Mucosa of descending colon (tissue), 3 donors: Measurements from ENCODE around the gene DLGAP1. TPM values are rescaled to one million over a fixed set of nuclear protein-coding genes. Genes with fewer than 3 reads are reported as not detected.

Experiments
- ATAC-seq: fragments of 200-7000 bp; cut with Tn5 transposase; one replicate; pipeline ENCODE4 v1.9.1; 2020; ENCODE audit warnings: mild to moderate bottlenecking, moderate library complexity
- DNase-seq, 3 donors: peaks; one replicate each; pipeline ENCODE4 v3.0.0-alpha.2; 2020
- H3K36me3 ChIP-seq: fragments of 200-600 bp; one replicate; pipeline ENCODE4 v1.8.0; 2021; ENCODE audit warnings: low read depth, mild to moderate bottlenecking
- H3K4me1 ChIP-seq: fragments of 200-600 bp; one replicate; pipeline ENCODE4 v1.8.0; 2021; ENCODE audit warnings: low read depth, mild to moderate bottlenecking
- H3K4me3 ChIP-seq: fragments of 200-600 bp; one replicate; pipeline ENCODE4 v1.8.0; 2021; ENCODE audit warnings: mild to moderate bottlenecking
- H3K9me3 ChIP-seq: fragments of 200-600 bp; one replicate; pipeline ENCODE4 v1.8.0; 2021; ENCODE audit warnings: mild to moderate bottlenecking
- CTCF ChIP-seq: fragments of 200-600 bp; IDR thresholded peaks from one replicate; pipeline ENCODE4 v1.8.0; 2022; ENCODE audit warnings: antibody characterized with exemption, mild to moderate bottlenecking
- intact Hi-C, 2 donors: fragments of 100-400 bp; cut with DNase I in 1 of 2; cut with micrococcal nuclease in 1 of 2; formaldehyde crosslinking; loops; one replicate each; pipeline versions ENCODE4 v1.11.0 to v1.11.1; 2022; cut with DNase I, micrococcal nuclease
- total RNA-seq, 3 donors: library from RNA; stranded (reverse); fragmentation: NEBNext Ultra II Directional in 2 of 3; extraction: Animal tissue kit (Norgen Biotek cat#: 25700) in 2 of 3; gene quantifications; one replicate each; pipeline versions ENCODE4 v1.2.1 to v1.2.4, GENCODE V29; 2021 to 2023
- donor health status: DM: no; HTN: no; CAD: no; lungs with moderate emphysema.
- donor health status: DM: no; HTN: no; CAD: no.
- donor health status: DM: no; HTN: yes; CAD: no.

The DLGAP1 gene
- total RNA-seq, 3 donors from 2014 or later = 0.46 to 6.8 (median 4.1) TPM

GRCh38 chr18:3665204-3665603 is 789.9 kb downstream of the DLGAP1 start:
- no peaks in the 10 kb centered on the region for H3K36me3 ChIP-seq
- no peaks in the 10 kb centered on the region for H3K9me3 ChIP-seq
- intact Hi-C loops = loop anchor here (5.0 to 10.0 kb wide), 3 partner anchors 70 to 210 kb away; partner anchors contain the start of gene TGIF1 (in 1 of the 2)
- ATAC-seq = no peak
- DNase-seq = no peak
- H3K4me3 ChIP-seq = no peak overlapping the region
- H3K4me1 ChIP-seq = peaks cover 21% of the 10 kb centered on the region
- TF ChIP-seq CTCF = no peak

- intact Hi-C loops = loop anchor here (5.0 to 10.0 kb wide), 3 partner anchors 70 to 210 kb away; partner anchors contain the start of gene TGIF1 (in 1 of the 2)
- no peak for TF ChIP-seq CTCF
- Histone ChIP-seq H3K9me3 (no peaks in the 10 kb centered on the region), H3K4me3 (no peak overlapping the region), H3K4me1 (peaks cover 21% of the 10 kb centered on the region), H3K36me3 (no peaks in the 10 kb centered on the region)
- DNase-seq (no peak), ATAC-seq (no peak)
Observed at GRCh38 chr18:3664563-3665178, 790.4 kb downstream of the DLGAP1 start.

- intact Hi-C loops = loop anchor here in 1 of 2 donors (10.0 kb wide), 2 partner anchors 69 to 209 kb away; partner anchors contain the start of gene TGIF1
- TF ChIP-seq CTCF = no peak
- Histone ChIP-seq H3K4me1 (peaks cover 21% of the 10 kb centered on the region), H3K4me3 (no peak overlapping the region), H3K36me3 (no peaks in the 10 kb centered on the region), H3K9me3 (no peaks in the 10 kb centered on the region)
- ATAC-seq (no peak), DNase-seq (no peak)
Observed at GRCh38 chr18:3663870-3664512, 791.1 kb downstream of the DLGAP1 start.

- Histone ChIP-seq H3K36me3 (no peaks in the 10 kb centered on the region), H3K9me3 (no peaks in the 10 kb centered on the region), H3K4me1 (peaks cover 21% of the 10 kb centered on the region), H3K4me3 (no peak overlapping the region)
- TF ChIP-seq CTCF = no peak
- DNase-seq (no peak), ATAC-seq (no peak)
- intact Hi-C loops = loop anchor here in 1 of 2 donors (10.0 kb wide), 2 partner anchors 67 to 207 kb away; partner anchors contain the start of gene TGIF1
Observed at GRCh38 chr18:3661989-3662388, 793.1 kb downstream of the DLGAP1 start.

- ATAC-seq (no peak), DNase-seq (no peak)
- intact Hi-C loops = loop anchor here in 1 of 2 donors (10.0 kb wide), 2 partner anchors 66 to 206 kb away; partner anchors contain the start of gene TGIF1
- Histone ChIP-seq H3K4me1 (peaks cover 15% of the 10 kb centered on the region), H3K9me3 (no peaks in the 10 kb centered on the region), H3K4me3 (no peak overlapping the region), H3K36me3 (no peaks in the 10 kb centered on the region)
- TF ChIP-seq CTCF = no peak
Observed at GRCh38 chr18:3660739-3661515, 794.2 kb downstream of the DLGAP1 start.
